ENCODE results near the gene ADGRF1.

DNA sequence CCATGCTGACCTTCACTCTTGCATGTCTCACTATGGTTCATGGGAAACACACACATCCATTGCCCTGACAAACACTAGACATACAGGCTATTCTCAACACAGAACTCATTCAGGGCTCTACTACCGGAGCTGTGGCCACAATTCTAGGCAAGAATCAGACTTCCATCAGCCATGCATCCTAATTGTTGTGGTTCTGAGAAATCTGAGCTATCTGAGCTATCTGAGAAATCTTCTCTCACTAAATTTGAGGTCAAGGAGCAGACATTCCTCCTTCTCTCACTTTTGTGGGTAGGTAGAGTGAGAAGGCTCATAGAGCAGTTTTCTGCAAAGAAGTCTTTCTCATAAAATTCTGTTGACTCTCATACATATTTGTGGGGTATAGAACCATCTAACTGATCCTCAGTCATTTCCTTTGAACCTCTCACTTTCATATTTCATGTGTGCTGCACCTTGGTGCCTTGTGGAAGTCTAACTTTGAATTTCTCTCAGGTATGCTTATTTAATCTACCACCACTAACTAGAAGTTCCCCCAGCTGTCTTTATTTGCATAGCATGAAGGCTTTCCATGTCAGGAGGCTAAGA, 43.6 kb downstream of the ADGRF1 start:
- no peak for TF ChIP-seq CTCF (IDR thresholded peaks at IDR 0.05)
- TF ChIP-seq POLR2A (IDR thresholded peaks at IDR 0.05): no peak
- TF ChIP-seq EP300 (IDR thresholded peaks at IDR 0.05; ENCODE audit: low read depth): no peak

Measured in transverse colon (tissue), 3 donors.